Measurements from ENCODE around the gene NELL1.
A peak's percentile ranks its signal among the peaks of the same experiment; 100 is the strongest.

NELL1 gene

GRCh38 chr11:20638074-20638473 lies 31.3 kb upstream of the NELL1 start:
- Histone ChIP-seq H2BK15ac (replicated peaks; ENCODE audit: low read depth) (no peak overlapping the region), H3K27ac (ENCODE audit: low read depth, low read length) (no peak overlapping the region), H3K4ac (ENCODE audit: low read depth, low read length) (no peak overlapping the region), H3K18ac (ENCODE audit: low read length) (no peak overlapping the region), H3K4me3 (ENCODE audit: low read length) (no peak overlapping the region), H3K79me2 (ENCODE audit: control insufficient read depth, insufficient read depth, low read length) (no peaks in the 10 kb centered on the region), H4K5ac (ENCODE audit: low read length) (no peak overlapping the region), H3K27me3 (ENCODE audit: insufficient read depth, low read length, poor library complexity) (no peaks in the 10 kb centered on the region), H3K79me1 (ENCODE audit: low read length) (no peaks in the 10 kb centered on the region), H2AK5ac (ENCODE audit: low read length) (no peak overlapping the region), H3K23ac (ENCODE audit: low read length) (no peak overlapping the region), H3K9ac (ENCODE audit: low read length) (no peak overlapping the region), H3K36me3 (ENCODE audit: control insufficient read depth, insufficient read depth, low read length) (no peaks in the 10 kb centered on the region), H3K56ac (ENCODE audit: low read length) (no peak overlapping the region), H3K4me2 (ENCODE audit: low read length) (no peak overlapping the region), H2BK120ac (ENCODE audit: low read depth, low read length) (no peak overlapping the region), H3K4me1 (ENCODE audit: control insufficient read depth, low read depth, low read length) (peaks cover 2% of the 10 kb centered on the region), H4K8ac (ENCODE audit: low read depth, low read length) (no peak overlapping the region), H2BK5ac (ENCODE audit: low read length) (no peak overlapping the region)
- no CpG with 5 or more reads among the region's 7 CpGs for WGBS (ENCODE audit: extremely low coverage, insufficient coverage, low lambda C conversion rate)
- no peak for DNase-seq

- Histone ChIP-seq H3K79me2 (ENCODE audit: control insufficient read depth, insufficient read depth, low read length) (no peaks in the 10 kb centered on the region), H3K27me3 (ENCODE audit: insufficient read depth, low read length, poor library complexity) (no peaks in the 10 kb centered on the region), H3K23ac (ENCODE audit: low read length) (no peak overlapping the region), H2BK120ac (ENCODE audit: low read depth, low read length) (no peak overlapping the region), H3K27ac (ENCODE audit: low read depth, low read length) (no peak overlapping the region), H4K8ac (ENCODE audit: low read depth, low read length) (no peak overlapping the region), H3K79me1 (ENCODE audit: low read length) (no peaks in the 10 kb centered on the region), H3K4me1 (ENCODE audit: control insufficient read depth, low read depth, low read length) (no peaks in the 10 kb centered on the region), H3K4me3 (ENCODE audit: low read length) (no peak overlapping the region), H2BK5ac (ENCODE audit: low read length) (no peak overlapping the region), H3K56ac (ENCODE audit: low read length) (no peak overlapping the region), H3K36me3 (ENCODE audit: control insufficient read depth, insufficient read depth, low read length) (no peaks in the 10 kb centered on the region), H2BK15ac (replicated peaks; ENCODE audit: low read depth) (no peak overlapping the region), H4K5ac (ENCODE audit: low read length) (no peak overlapping the region), H3K9ac (ENCODE audit: low read length) (no peak overlapping the region), H3K4ac (ENCODE audit: low read depth, low read length) (no peak overlapping the region), H2AK5ac (ENCODE audit: low read length) (no peak overlapping the region), H3K4me2 (ENCODE audit: low read length) (no peak overlapping the region), H3K18ac (ENCODE audit: low read length) (no peak overlapping the region)
- no CpG with 5 or more reads among the region's 3 CpGs for WGBS (ENCODE audit: extremely low coverage, insufficient coverage, low lambda C conversion rate)
- no peak for DNase-seq
Observed at GRCh38 chr11:20639688-20640087, 29.7 kb upstream of the NELL1 start.

GRCh38 chr11:20640401-20640800 lies 29.0 kb upstream of the NELL1 start:
- no peak overlapping the region for H2BK5ac ChIP-seq (ENCODE audit: low read length)
- no peak overlapping the region for H3K9ac ChIP-seq (ENCODE audit: low read length)
- no peaks in the 10 kb centered on the region for H3K79me1 ChIP-seq (ENCODE audit: low read length)
- no peaks in the 10 kb centered on the region for H3K4me1 ChIP-seq (ENCODE audit: control insufficient read depth, low read depth, low read length)
- no peaks in the 10 kb centered on the region for H3K36me3 ChIP-seq (ENCODE audit: control insufficient read depth, insufficient read depth, low read length)
- H3K56ac ChIP-seq (ENCODE audit: low read length) = no peak overlapping the region
- H2AK5ac ChIP-seq (ENCODE audit: low read length) = no peak overlapping the region
- H3K4ac ChIP-seq (ENCODE audit: low read depth, low read length) = no peak overlapping the region
- H3K27ac ChIP-seq (ENCODE audit: low read depth, low read length) = no peak overlapping the region
- H3K4me3 ChIP-seq (ENCODE audit: low read length) = no peak overlapping the region
- H3K4me2 ChIP-seq (ENCODE audit: low read length) = no peak overlapping the region
- no peak overlapping the region for H3K23ac ChIP-seq (ENCODE audit: low read length)
- no peak overlapping the region for H2BK15ac ChIP-seq (replicated peaks; ENCODE audit: low read depth)
- H4K5ac ChIP-seq (ENCODE audit: low read length) = no peak overlapping the region
- no peak overlapping the region for H4K8ac ChIP-seq (ENCODE audit: low read depth, low read length)
- H3K27me3 ChIP-seq (ENCODE audit: insufficient read depth, low read length, poor library complexity) = no peaks in the 10 kb centered on the region
- no peak overlapping the region for H3K18ac ChIP-seq (ENCODE audit: low read length)
- H2BK120ac ChIP-seq (ENCODE audit: low read depth, low read length) = no peak overlapping the region
- no CpG with 5 or more reads among the region's 2 CpGs for WGBS (ENCODE audit: extremely low coverage, insufficient coverage, low lambda C conversion rate)
- no peaks in the 10 kb centered on the region for H3K79me2 ChIP-seq (ENCODE audit: control insufficient read depth, insufficient read depth, low read length)
- DNase-seq = no peak

- WGBS (ENCODE audit: extremely low coverage, insufficient coverage, low lambda C conversion rate) = no CpG with 5 or more reads among the region's 4 CpGs
- no peak overlapping the region for H4K5ac ChIP-seq (ENCODE audit: low read length)
- H3K4me1 ChIP-seq (ENCODE audit: control insufficient read depth, low read depth, low read length) = no peaks in the 10 kb centered on the region
- no peaks in the 10 kb centered on the region for H3K79me1 ChIP-seq (ENCODE audit: low read length)
- H3K9ac ChIP-seq (ENCODE audit: low read length) = no peak overlapping the region
- H3K4me3 ChIP-seq (ENCODE audit: low read length) = no peak overlapping the region
- no peaks in the 10 kb centered on the region for H3K27me3 ChIP-seq (ENCODE audit: insufficient read depth, low read length, poor library complexity)
- H2AK5ac ChIP-seq (ENCODE audit: low read length) = no peak overlapping the region
- H3K56ac ChIP-seq (ENCODE audit: low read length) = no peak overlapping the region
- no peak overlapping the region for H3K4ac ChIP-seq (ENCODE audit: low read depth, low read length)
- H3K36me3 ChIP-seq (ENCODE audit: control insufficient read depth, insufficient read depth, low read length) = no peaks in the 10 kb centered on the region
- no peaks in the 10 kb centered on the region for H3K79me2 ChIP-seq (ENCODE audit: control insufficient read depth, insufficient read depth, low read length)
- no peak overlapping the region for H2BK5ac ChIP-seq (ENCODE audit: low read length)
- no peak overlapping the region for H3K23ac ChIP-seq (ENCODE audit: low read length)
- no peak overlapping the region for H3K27ac ChIP-seq (ENCODE audit: low read depth, low read length)
- H2BK15ac ChIP-seq (replicated peaks; ENCODE audit: low read depth) = no peak overlapping the region
- H4K8ac ChIP-seq (ENCODE audit: low read depth, low read length) = no peak overlapping the region
- H3K4me2 ChIP-seq (ENCODE audit: low read length) = no peak overlapping the region
- H2BK120ac ChIP-seq (ENCODE audit: low read depth, low read length) = no peak overlapping the region
- no peak for DNase-seq
- no peak overlapping the region for H3K18ac ChIP-seq (ENCODE audit: low read length)
Observed at GRCh38 chr11:20644360-20644759, 25.0 kb upstream of the NELL1 start.

GRCh38 chr11:20647976-20648565 lies 21.3 kb upstream of the NELL1 start:
- no CpG with 5 or more reads among the region's 4 CpGs for WGBS (ENCODE audit: extremely low coverage, insufficient coverage, low lambda C conversion rate)
- Histone ChIP-seq H3K4ac (ENCODE audit: low read depth, low read length) (no peak overlapping the region), H2BK15ac (replicated peaks; ENCODE audit: low read depth) (no peak overlapping the region)

GRCh38 chr11:20652150-20652806 lies 17.1 kb upstream of the NELL1 start:
- Histone ChIP-seq H2BK15ac (replicated peaks; ENCODE audit: low read depth) (no peak overlapping the region), H3K79me1 (ENCODE audit: low read length) (no peaks in the 10 kb centered on the region), H3K9ac (ENCODE audit: low read length) (no peak overlapping the region), H2BK120ac (ENCODE audit: low read depth, low read length) (no peak overlapping the region), H4K8ac (ENCODE audit: low read depth, low read length) (no peak overlapping the region), H3K27ac (ENCODE audit: low read depth, low read length) (no peak overlapping the region), H3K56ac (ENCODE audit: low read length) (no peak overlapping the region), H4K5ac (ENCODE audit: low read length) (no peak overlapping the region), H3K27me3 (ENCODE audit: insufficient read depth, low read length, poor library complexity) (no peaks in the 10 kb centered on the region), H2AK5ac (ENCODE audit: low read length) (no peak overlapping the region), H3K4me2 (ENCODE audit: low read length) (no peak overlapping the region), H2BK5ac (ENCODE audit: low read length) (no peak overlapping the region), H3K79me2 (ENCODE audit: control insufficient read depth, insufficient read depth, low read length) (no peaks in the 10 kb centered on the region), H3K4ac (ENCODE audit: low read depth, low read length) (no peak overlapping the region), H3K4me3 (ENCODE audit: low read length) (no peak overlapping the region), H3K23ac (ENCODE audit: low read length) (no peak overlapping the region), H3K4me1 (ENCODE audit: control insufficient read depth, low read depth, low read length) (no peaks in the 10 kb centered on the region), H3K18ac (ENCODE audit: low read length) (no peak overlapping the region), H3K36me3 (ENCODE audit: control insufficient read depth, insufficient read depth, low read length) (no peaks in the 10 kb centered on the region)
- no CpG with 5 or more reads among the region's 13 CpGs for WGBS (ENCODE audit: extremely low coverage, insufficient coverage, low lambda C conversion rate)
- DNase-seq = no peak

More at GRCh38 chr11:20647976-20648565, 21.3 kb upstream of the NELL1 start:
- Histone ChIP-seq H3K79me2 (ENCODE audit: control insufficient read depth, insufficient read depth, low read length) (no peaks in the 10 kb centered on the region), H3K27me3 (ENCODE audit: insufficient read depth, low read length, poor library complexity) (no peaks in the 10 kb centered on the region), H2AK5ac (ENCODE audit: low read length) (no peak overlapping the region), H3K4me2 (ENCODE audit: low read length) (no peak overlapping the region), H2BK120ac (ENCODE audit: low read depth, low read length) (no peak overlapping the region), H4K8ac (ENCODE audit: low read depth, low read length) (no peak overlapping the region), H3K4me3 (ENCODE audit: low read length) (no peak overlapping the region), H3K4me1 (ENCODE audit: control insufficient read depth, low read depth, low read length) (no peaks in the 10 kb centered on the region), H3K27ac (ENCODE audit: low read depth, low read length) (no peak overlapping the region), H3K79me1 (ENCODE audit: low read length) (no peaks in the 10 kb centered on the region), H3K36me3 (ENCODE audit: control insufficient read depth, insufficient read depth, low read length) (no peaks in the 10 kb centered on the region), H2BK5ac (ENCODE audit: low read length) (no peak overlapping the region), H3K18ac (ENCODE audit: low read length) (no peak overlapping the region), H3K9ac (ENCODE audit: low read length) (no peak overlapping the region), H3K56ac (ENCODE audit: low read length) (no peak overlapping the region), H4K5ac (ENCODE audit: low read length) (no peak overlapping the region), H3K23ac (ENCODE audit: low read length) (no peak overlapping the region)
- DNase-seq = peak; percentile 60
